Measurements from ENCODE around the gene FIS1.

- TF ChIP-seq GABPA (IDR thresholded peaks at IDR 0.05; ENCODE audit: low read depth): no peak
- TF ChIP-seq FOXM1 (IDR thresholded peaks at IDR 0.05; ENCODE audit: low read depth): no peak
- TF ChIP-seq EP300 (IDR thresholded peaks at IDR 0.05; ENCODE audit: borderline replicate concordance in 1 of 2, low read depth in 1 of 2, low read length in 1 of 2): no peak
- no peak for TF ChIP-seq CHD2 (IDR thresholded peaks at IDR 0.05; ENCODE audit: low read length, partially characterized antibody)
- TF ChIP-seq, protein P1, sequence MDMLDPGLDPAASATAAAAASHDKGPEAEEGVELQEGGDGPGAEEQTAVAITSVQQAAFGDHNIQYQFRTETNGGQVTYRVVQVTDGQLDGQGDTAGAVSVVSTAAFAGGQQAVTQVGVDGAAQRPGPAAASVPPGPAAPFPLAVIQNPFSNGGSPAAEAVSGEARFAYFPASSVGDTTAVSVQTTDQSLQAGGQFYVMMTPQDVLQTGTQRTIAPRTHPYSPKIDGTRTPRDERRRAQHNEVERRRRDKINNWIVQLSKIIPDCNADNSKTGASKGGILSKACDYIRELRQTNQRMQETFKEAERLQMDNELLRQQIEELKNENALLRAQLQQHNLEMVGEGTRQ (IDR thresholded peaks at IDR 0.05; ENCODE audit: borderline replicate concordance, low read depth, low read length): no peak
- no peak for TF ChIP-seq CTCF (IDR thresholded peaks at IDR 0.05)
- no peak for TF ChIP-seq RAD21 (IDR thresholded peaks at IDR 0.05; ENCODE audit: low read length)
These were observed 28.3 kb upstream of the FIS1 start for GRCh38 chr7:101273206-101273605.

All from SK-N-SH (cell line).